WERI-Rb-1 (cell line): ENCODE data around the gene MMP11.

Experiments used
- DNase-seq: peaks from one replicate; pipeline ENCODE4 v3.0.0-alpha.2; 2020
- H3K27ac ChIP-seq: fragments of 250-450 bp; sonication (Bioruptor Pico); 2 replicates; pipeline ENCODE4 v1.5.1; 2020; ENCODE audit warnings: mild to moderate bottlenecking, moderate library complexity
- H3K27me3 ChIP-seq: fragments of 250-450 bp; sonication (Bioruptor Pico); 2 replicates; pipeline ENCODE4 v1.5.1; 2021; ENCODE audit warnings: mild to moderate bottlenecking, low read depth, moderate library complexity; ENCODE audit not compliant: insufficient read depth, severe bottlenecking
- H3K36me3 ChIP-seq: fragments of 250-450 bp; sonication (Bioruptor Pico); 2 replicates; pipeline ENCODE4 v1.5.1; 2020; ENCODE audit warnings: mild to moderate bottlenecking, moderate library complexity
- H3K4me3 ChIP-seq: 2 replicates; pipeline ENCODE4 v1.5.1; 2011; ENCODE audit warnings: low read depth, mild to moderate bottlenecking, control low read depth, low read length
- H3K9me3 ChIP-seq: fragments of 250-450 bp; sonication (Bioruptor Pico); 2 replicates; pipeline ENCODE4 v1.5.1; 2021; ENCODE audit warnings: mild to moderate bottlenecking, moderate library complexity; ENCODE audit not compliant: severe bottlenecking
- TF ChIP-seq, protein P1 (sequence below): IDR thresholded peaks from 2 replicates; pipeline ENCODE4 v1.5.1; 2011; ENCODE audit warnings: low read depth, mild to moderate bottlenecking, control low read depth, inconsistent platforms, low read length

Gene MMP11

GRCh38 chr22:23781065-23781464, 8.4 kb downstream of the MMP11 start:
- no peaks in the 10 kb centered on the region for H3K9me3 ChIP-seq
- no peaks in the 10 kb centered on the region for H3K36me3 ChIP-seq
- no peak overlapping the region for H3K4me3 ChIP-seq
- H3K27me3 ChIP-seq: no peaks in the 10 kb centered on the region
- DNase-seq: no peak
- TF ChIP-seq, protein P1, sequence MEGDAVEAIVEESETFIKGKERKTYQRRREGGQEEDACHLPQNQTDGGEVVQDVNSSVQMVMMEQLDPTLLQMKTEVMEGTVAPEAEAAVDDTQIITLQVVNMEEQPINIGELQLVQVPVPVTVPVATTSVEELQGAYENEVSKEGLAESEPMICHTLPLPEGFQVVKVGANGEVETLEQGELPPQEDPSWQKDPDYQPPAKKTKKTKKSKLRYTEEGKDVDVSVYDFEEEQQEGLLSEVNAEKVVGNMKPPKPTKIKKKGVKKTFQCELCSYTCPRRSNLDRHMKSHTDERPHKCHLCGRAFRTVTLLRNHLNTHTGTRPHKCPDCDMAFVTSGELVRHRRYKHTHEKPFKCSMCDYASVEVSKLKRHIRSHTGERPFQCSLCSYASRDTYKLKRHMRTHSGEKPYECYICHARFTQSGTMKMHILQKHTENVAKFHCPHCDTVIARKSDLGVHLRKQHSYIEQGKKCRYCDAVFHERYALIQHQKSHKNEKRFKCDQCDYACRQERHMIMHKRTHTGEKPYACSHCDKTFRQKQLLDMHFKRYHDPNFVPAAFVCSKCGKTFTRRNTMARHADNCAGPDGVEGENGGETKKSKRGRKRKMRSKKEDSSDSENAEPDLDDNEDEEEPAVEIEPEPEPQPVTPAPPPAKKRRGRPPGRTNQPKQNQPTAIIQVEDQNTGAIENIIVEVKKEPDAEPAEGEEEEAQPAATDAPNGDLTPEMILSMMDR: no peak
- peak overlapping the region; percentile 31; the same call in 1 of the 2 replicates for H3K27ac ChIP-seq

DNA sequence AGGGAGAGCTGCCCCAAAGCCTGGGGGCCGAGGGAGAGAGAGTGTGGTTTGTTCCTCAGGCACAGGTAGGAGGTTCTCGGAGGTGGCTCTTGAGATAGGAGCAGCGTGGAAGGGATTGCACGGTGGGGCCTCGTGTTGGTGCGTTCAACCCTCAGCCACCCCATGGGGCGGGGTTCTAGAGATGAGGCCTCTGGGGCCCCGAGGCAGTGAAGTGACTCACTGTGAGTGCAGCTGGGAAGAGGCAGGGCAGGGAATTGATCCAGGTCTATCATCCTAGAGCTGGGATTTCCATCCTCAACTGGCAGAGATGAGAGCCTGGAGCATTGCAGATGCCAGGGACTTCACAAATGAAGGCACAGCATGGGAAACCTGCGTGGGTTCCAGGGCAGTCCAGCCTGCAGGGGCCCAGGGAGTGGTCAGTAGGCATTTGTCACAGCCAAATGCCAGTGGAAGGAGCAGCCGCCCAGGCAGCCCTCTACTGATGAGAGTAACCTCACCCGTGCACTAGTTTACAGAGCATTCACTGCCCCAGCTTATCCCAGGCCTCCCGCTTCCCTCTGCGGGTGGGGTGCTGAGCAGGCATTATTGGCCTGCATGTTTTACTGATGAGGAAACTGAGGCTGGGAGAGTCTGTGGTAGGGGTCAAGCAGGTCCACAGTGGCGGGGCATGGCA, 9.0 kb downstream of the MMP11 start:
- H3K27me3 ChIP-seq: no peaks in the 10 kb centered on the region
- H3K4me3 ChIP-seq: no peak overlapping the region
- no peaks in the 10 kb centered on the region for H3K36me3 ChIP-seq
- peak overlapping the region; percentile 31; the same call in 1 of the 2 replicates for H3K27ac ChIP-seq
- DNase-seq: no peak
- TF ChIP-seq, protein P1: no peak
- H3K9me3 ChIP-seq: no peaks in the 10 kb centered on the region

- Histone ChIP-seq H3K36me3 (peaks cover 3% of the 10 kb centered on the region), H3K27ac (no peak overlapping the region), H3K4me3 (no peak overlapping the region)
These were observed 9.6 kb downstream of the MMP11 start for GRCh38 chr22:23782252-23782651.

GRCh38 chr22:23782703-23783102, 10.1 kb downstream of the MMP11 start:
- H3K9me3 ChIP-seq: no peaks in the 10 kb centered on the region
- no peak for DNase-seq
- H3K4me3 ChIP-seq: no peak overlapping the region
- H3K27me3 ChIP-seq: no peaks in the 10 kb centered on the region
- H3K36me3 ChIP-seq: peaks cover 3% of the 10 kb centered on the region
- H3K27ac ChIP-seq: no peak overlapping the region
- TF ChIP-seq, protein P1: no peak

More at GRCh38 chr22:23782252-23782651, 9.6 kb downstream of the MMP11 start:
- H3K9me3 ChIP-seq: no peaks in the 10 kb centered on the region
- no peak for DNase-seq
- TF ChIP-seq, protein P1: no peak
- H3K27me3 ChIP-seq: no peaks in the 10 kb centered on the region

GRCh38 chr22:23783265-23784150, 10.9 kb downstream of the MMP11 start:
- H3K4me3 ChIP-seq: no peak overlapping the region
- TF ChIP-seq, protein P1: no peak
- no peaks in the 10 kb centered on the region for H3K27me3 ChIP-seq
- DNase-seq: no peak
- peaks cover 8% of the 10 kb centered on the region for H3K36me3 ChIP-seq
- H3K27ac ChIP-seq: no peak overlapping the region
- H3K9me3 ChIP-seq: no peaks in the 10 kb centered on the region
